OCI-LY7 (cell line): ENCODE data around the gene MRNIP.

Experiments used
- EZH2phosphoT487 ChIP-seq: fragments of 200-600 bp; sonication (generic); IDR thresholded peaks from 2 replicates; pipeline ENCODE4 v1.6.1; 2018; ENCODE audit warnings: low read depth, borderline replicate concordance, mild to moderate bottlenecking, mixed run types, antibody characterized with exemption, low read length, moderate library complexity, mixed read lengths
- TF ChIP-seq, protein P1 (sequence below): fragments of 200-600 bp; sonication (generic); conservative IDR thresholded peaks from 2 replicates; pipeline ENCODE4 v1.5.1; 2014; ENCODE audit warnings: mild to moderate bottlenecking, antibody characterized with exemption, low read length, moderate library complexity, mixed read lengths

DNA sequence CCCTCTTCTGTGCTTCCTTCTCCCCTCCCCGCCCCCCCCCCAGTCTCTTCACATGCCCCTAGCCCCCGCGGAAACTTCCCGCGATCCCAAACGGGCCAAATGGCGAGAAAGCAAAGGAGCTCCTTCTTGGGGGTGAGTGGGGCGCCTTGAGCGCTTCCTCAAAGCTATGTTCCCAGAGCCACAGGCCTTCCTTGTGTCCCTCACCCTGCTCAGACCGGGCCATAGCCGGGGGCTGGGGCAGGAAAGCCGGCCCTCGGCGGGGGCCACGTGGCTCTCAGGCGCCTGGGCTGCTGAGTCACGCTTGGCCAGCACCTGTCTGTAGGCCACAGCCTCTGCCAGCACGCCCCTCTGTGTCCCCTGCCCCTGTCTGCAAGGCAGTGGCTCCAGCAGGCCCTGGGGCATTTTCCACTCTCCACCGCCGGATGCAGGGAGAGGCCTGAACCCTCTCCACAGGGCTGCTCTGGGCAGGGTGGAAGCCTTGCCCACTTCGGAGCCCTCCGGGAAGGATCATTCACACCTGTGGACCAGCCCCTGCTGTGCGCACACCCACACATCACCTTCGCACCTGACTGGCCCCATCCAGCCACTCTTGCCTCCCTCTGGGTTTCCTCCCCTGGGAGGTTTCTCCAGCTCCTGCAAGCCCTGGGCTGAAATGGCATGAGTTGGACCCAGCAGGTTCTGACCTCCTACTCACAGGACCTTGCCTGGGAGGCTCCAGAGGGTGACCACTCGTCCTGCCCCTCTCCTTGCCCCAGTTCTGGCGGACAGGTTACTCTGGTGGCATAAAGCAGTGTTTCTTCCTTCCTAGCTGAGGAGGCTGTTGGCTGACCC lies 39.1 kb downstream of the MRNIP start:
- TF ChIP-seq, protein P1, sequence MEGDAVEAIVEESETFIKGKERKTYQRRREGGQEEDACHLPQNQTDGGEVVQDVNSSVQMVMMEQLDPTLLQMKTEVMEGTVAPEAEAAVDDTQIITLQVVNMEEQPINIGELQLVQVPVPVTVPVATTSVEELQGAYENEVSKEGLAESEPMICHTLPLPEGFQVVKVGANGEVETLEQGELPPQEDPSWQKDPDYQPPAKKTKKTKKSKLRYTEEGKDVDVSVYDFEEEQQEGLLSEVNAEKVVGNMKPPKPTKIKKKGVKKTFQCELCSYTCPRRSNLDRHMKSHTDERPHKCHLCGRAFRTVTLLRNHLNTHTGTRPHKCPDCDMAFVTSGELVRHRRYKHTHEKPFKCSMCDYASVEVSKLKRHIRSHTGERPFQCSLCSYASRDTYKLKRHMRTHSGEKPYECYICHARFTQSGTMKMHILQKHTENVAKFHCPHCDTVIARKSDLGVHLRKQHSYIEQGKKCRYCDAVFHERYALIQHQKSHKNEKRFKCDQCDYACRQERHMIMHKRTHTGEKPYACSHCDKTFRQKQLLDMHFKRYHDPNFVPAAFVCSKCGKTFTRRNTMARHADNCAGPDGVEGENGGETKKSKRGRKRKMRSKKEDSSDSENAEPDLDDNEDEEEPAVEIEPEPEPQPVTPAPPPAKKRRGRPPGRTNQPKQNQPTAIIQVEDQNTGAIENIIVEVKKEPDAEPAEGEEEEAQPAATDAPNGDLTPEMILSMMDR = no peak
- no peak for TF ChIP-seq EZH2phosphoT487
